GM21447 (cell line): Measurements from ENCODE around the gene CAMKV.
"Not testable (repeated sequence)": the region's sequence is repeated elsewhere in the genome, so short reads cannot be mapped to it uniquely, and the experiment has no call there.

ENCODE experiments used
- ATAC-seq: cut with Tn5 transposase; IDR thresholded peaks from one replicate; pipeline ENCODE4 v1.9.1; 2021; ENCODE audit not compliant: unreplicated experiment

Gene CAMKV

GRCh38 chr3:49869525-49870126 lies at the start of gene CAMKV:
Gene CAMKV, minus strand, starts transcription at chr3:49869906. Its CDS starts 7,518 bp downstream, at chr3:49862388.
- ATAC-seq, result no peak

- ATAC-seq, result not testable (repeated sequence)
These were observed 48.3 kb upstream of the CAMKV start for GRCh38 chr3:49917806-49918590.

DNA sequence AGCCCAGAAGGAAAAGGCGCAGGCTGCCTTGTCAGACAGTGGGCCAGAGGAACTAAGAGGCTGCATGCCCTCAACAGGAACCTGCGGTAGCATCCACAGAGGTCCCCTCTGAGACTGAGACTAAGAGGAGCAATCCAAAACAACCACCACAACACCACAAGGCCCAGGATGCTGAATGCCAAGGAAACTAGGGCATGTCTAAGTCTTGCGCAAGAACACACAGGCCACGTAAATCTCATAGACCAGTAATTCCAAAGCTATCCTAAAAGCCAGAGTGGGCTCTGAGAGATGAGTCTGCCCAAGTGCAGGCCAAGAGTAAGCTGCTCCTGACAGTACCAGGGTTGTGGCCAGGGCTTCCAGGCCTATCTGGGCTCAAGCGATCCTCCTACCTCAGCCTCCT lies 47.0 kb upstream of the CAMKV start:
- no peak for ATAC-seq

DNA sequence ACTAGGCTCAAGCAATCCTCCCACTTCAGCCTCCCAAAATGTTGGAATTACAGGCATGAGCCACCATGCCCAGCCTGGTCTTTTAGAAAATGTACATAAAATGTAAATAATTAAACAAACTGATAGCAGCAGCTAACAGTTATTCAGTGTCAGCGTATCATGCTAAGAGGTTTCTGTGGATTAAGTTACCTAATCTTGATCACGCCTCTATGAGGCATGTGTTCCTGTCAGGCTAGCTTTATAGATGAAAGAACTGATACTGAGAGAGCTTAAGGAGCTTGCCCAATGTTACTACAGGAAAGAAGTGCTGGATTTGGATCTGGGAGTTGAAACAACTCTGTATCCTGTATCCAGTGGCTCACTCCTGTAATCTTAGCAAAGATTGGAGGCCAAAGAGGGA lies 45.2 kb upstream of the CAMKV start:
- ATAC-seq, result no peak

DNA sequence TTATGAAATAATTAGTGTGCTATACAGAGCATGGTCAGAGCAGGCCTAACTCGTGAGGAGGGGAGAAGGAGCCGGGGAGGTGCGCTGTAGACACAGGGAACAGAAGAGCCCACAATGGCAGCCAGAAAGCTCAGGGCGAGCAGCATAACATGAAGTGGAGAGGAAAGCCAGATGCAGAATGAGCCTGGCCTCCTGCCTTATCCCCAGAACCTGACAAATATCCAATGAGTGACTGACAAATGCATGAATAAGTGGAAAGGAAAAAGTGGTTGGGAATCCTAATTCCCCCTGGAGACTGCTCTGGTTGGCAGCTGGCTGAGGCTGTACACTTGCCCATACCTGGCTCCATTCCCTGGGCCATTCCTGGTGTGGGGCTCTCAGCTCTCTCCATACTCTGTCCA lies 43.2 kb upstream of the CAMKV start:
- no peak for ATAC-seq

DNA sequence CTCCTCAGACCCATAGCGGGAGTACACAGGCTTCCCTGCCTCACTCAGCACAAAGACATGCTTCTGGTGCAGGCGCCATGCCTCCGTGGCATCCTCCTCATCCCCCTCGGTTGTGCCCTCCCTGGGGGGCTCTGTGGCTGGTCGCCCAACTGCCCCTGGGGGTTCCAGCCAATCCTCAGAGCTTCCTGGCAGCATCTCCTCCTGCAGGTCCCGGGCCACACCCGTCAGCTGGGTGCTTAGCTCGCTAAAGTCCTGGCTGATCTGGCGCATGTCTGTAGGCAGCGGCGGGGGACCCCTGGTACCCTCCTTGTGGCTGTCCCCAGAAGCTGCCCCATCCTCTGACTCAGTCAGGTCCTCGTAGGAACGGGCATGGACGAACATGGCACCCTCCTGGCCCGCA lies 41.9 kb upstream of the CAMKV start:
- no peak for ATAC-seq

GRCh38 chr3:49911124-49911420 lies 41.4 kb upstream of the CAMKV start:
- no peak for ATAC-seq

DNA sequence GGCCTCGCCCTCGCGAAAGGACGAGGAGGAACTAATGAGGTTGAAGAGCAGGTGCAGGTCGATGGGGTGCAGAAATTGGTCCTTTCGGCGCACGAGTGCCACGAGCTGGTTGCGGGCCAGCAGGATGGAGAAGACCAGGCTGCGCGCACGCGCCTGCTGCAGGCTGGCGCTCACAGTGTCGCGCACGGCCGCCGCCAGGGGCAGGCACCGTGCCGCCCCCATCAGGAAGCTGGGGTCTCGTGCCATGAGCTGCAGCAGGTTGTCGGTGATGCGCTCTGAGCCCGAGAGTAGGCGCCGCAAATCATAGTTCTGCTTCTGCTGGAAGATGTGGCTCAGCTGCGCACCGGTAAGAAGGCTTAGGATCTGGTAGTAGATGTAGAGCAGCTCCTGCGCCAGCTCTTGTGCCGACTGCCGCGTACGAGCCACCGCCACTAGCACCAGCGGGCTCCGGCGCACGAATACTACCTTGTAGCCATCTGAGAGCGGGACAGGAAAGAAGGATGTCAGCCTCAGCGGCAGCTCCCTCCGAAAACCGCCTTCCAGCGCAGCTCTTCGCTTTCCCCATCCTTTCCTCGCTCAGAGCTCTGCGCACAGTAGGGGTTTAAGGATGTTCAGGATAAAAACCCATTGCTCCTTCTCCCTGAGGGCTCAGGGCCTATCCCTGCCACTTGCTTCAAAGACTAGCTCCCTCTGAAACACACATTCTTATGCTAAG lies 40.9 kb upstream of the CAMKV start:
- no peak for ATAC-seq

- ATAC-seq, result no peak
These were observed 38.9 kb upstream of the CAMKV start for GRCh38 chr3:49908373-49909199.

GRCh38 chr3:49906073-49906743 lies 36.5 kb upstream of the CAMKV start:
- no peak for ATAC-seq

GRCh38 chr3:49904448-49904847 lies 34.7 kb upstream of the CAMKV start:
- not testable (repeated sequence) for ATAC-seq

- ATAC-seq, result peak; percentile 63
These were observed 34.0 kb upstream of the CAMKV start, which contains the start of gene MST1R for GRCh38 chr3:49903451-49904424. Gene MST1R, minus strand, starts transcription at chr3:49903873. Its CDS starts 264 bp downstream, at chr3:49903609.

DNA sequence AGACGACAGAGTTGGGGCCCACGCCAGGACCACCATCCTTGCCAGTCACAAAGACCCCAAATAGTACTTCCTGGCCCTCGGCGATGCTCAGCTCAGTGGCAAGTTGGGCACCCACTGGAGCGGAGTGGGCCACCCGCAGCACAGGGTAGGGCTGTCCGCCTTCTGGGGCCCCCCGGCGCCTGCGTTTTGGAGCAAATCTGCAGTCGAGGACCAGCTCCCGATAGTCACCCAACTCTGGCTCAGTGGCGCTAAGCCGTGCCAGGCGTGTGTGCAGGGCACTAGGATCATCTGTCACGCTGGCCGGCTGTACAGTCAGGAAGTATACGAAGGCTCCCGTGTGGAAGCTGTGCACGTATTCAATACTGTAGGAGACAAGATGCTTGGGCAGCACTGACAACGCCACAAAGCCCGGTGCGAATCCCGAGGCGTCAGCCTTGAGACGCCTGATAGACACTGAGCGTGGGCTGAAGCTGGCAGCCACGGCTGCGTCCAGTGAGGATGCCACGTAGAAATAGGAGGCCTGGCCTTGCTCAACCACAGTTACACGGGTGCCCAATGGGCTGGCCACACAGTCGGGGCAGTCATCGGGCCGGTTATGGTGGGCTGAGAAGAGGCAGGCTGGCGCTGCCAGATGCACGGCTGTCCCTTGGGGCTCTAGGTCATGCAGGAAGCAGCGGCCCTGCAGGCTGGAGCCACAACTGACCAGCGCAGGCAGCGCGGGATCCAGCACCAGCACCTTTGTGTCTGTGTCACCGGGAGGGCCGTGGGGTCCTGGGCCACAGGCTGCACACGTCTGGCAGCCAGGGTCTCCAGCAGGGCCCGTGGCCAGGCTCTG lies 33.0 kb upstream of the CAMKV start:
- no peak for ATAC-seq

DNA sequence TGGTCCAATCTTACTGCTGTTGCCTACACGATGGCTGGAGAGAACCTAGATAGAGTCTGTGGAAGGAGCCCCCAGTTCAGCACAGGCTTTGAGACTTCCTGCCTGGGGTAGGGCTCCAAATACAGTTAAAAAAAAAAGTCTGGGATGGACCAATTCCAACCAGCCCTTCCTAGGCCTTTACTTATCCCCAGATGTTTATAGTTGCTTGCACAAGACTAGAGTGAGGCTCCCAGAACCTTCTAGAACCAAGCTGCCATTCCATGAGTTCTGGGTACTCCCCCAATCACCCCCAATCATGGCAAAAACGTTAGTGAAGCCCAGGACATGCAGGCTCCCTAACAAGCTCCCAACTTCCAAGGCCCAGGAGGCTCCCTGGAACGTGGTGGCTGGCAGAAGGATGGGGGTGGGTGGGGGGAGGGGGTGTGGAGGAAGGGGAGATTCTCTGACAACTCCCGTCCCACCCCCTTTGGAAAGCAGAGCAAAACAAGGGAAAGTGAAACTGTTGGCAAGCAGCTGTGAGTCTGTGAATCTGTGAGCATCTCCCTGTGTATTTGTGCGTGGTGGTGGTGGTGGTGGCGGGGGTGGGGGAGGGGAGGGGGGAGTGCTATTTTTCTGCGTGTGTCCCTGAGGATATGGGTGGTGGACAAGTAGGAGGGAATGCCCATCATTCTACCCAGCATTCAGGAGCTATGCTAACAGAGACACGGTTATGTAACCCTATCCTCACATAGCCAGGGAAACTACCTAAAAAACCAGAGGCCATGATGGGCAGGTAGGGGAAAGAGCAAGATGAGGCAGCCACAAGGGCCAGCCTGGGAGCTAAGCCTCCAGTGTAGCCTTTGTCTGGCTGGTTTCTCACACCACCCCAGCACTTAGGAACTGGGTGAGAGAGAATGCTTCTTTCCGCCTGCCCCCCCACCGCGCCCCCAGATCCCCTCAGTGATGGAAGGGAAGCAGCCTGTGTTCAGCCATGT lies 31.9 kb upstream of the CAMKV start:
- no peak for ATAC-seq

GRCh38 chr3:49900491-49901153 lies 30.9 kb upstream of the CAMKV start:
- no peak for ATAC-seq

GRCh38 chr3:49899815-49900214 lies 30.1 kb upstream of the CAMKV start:
- ATAC-seq, result no peak

DNA sequence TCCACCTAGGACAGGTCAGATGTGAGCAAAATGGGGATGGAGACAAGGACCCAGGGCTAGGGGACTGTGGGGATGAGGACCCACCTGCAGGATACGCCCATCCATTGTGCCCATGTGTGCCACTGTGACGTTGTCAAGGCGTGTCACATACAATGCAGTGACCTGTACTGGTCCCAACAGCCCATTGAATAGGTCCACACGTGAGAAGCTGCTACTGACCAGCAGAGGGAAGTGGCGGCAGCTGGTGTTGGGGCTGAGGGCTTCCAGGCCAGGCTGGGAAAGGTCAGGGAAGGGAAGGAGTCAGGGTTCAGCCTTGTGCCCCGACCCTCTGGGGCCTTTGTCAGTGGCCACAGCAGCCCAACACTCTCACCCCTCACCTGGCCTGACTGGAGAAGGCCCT lies 29.3 kb upstream of the CAMKV start:
- no peak for ATAC-seq
